BE2C (cell line): ENCODE data around the gene RNF144A.
A peak's percentile ranks its signal among the peaks of the same experiment; 100 is the strongest.

Experiments used
- DNase-seq: peaks from one replicate; pipeline ENCODE4 v3.0.0-alpha.2; 2020
- H3K27me3 ChIP-seq: fragments of 250-450 bp; sonication (Bioruptor Pico); 2 replicates; pipeline ENCODE4 v1.5.1; 2020; ENCODE audit warnings: mild to moderate bottlenecking
- H3K36me3 ChIP-seq: fragments of 250-450 bp; sonication (Bioruptor Pico); 2 replicates; pipeline ENCODE4 v1.5.1; 2020; ENCODE audit warnings: mild to moderate bottlenecking
- H3K4me1 ChIP-seq: fragments of 250-450 bp; sonication (Bioruptor Pico); 2 replicates; pipeline ENCODE4 v1.5.1; 2020
- H3K4me3 ChIP-seq: 2 replicates; pipeline ENCODE4 v1.5.1; 2011; ENCODE audit warnings: low read depth, low read length
- H3K9me3 ChIP-seq: fragments of 250-450 bp; sonication (Bioruptor Pico); 2 replicates; pipeline ENCODE4 v1.5.1; 2020
- CTCF ChIP-seq: IDR thresholded peaks from 2 replicates; pipeline ENCODE4 v1.5.1; 2012; ENCODE audit warnings: mild to moderate bottlenecking, low read depth, low read length

The RNF144A gene

GRCh38 chr2:7010391-7011054 is 93.3 kb downstream of the RNF144A start:
- peaks cover 71% of the 10 kb centered on the region for H3K4me1 ChIP-seq

GRCh38 chr2:7011356-7012083 is 94.3 kb downstream of the RNF144A start:
- TF ChIP-seq CTCF: no peak
- peaks cover 72% of the 10 kb centered on the region for H3K4me1 ChIP-seq
- peak overlapping the region; percentile 21 for H3K4me3 ChIP-seq
- no peaks in the 10 kb centered on the region for H3K9me3 ChIP-seq
- DNase-seq: no peak
- peaks cover 2% of the 10 kb centered on the region; the same call in 1 of the 2 replicates for H3K36me3 ChIP-seq
- H3K27me3 ChIP-seq: no peaks in the 10 kb centered on the region

More at GRCh38 chr2:7010391-7011054, 93.3 kb downstream of the RNF144A start:
- no peak overlapping the region for H3K4me3 ChIP-seq
- no peaks in the 10 kb centered on the region for H3K9me3 ChIP-seq
- peaks cover 2% of the 10 kb centered on the region; the same call in 1 of the 2 replicates for H3K36me3 ChIP-seq
- DNase-seq: no peak
- no peak for TF ChIP-seq CTCF
- H3K27me3 ChIP-seq: no peaks in the 10 kb centered on the region

- Histone ChIP-seq H3K4me1 (peaks cover 65% of the 10 kb centered on the region), H3K9me3 (no peaks in the 10 kb centered on the region), H3K27me3 (no peaks in the 10 kb centered on the region), H3K4me3 (peak overlapping the region; percentile 21; the same call in 1 of the 2 replicates), H3K36me3 (peaks cover 2% of the 10 kb centered on the region; the same call in 1 of the 2 replicates)
- TF ChIP-seq CTCF: no peak
- DNase-seq: peak; percentile 86
Observed at GRCh38 chr2:7012141-7012764, 95.0 kb downstream of the RNF144A start.

DNA sequence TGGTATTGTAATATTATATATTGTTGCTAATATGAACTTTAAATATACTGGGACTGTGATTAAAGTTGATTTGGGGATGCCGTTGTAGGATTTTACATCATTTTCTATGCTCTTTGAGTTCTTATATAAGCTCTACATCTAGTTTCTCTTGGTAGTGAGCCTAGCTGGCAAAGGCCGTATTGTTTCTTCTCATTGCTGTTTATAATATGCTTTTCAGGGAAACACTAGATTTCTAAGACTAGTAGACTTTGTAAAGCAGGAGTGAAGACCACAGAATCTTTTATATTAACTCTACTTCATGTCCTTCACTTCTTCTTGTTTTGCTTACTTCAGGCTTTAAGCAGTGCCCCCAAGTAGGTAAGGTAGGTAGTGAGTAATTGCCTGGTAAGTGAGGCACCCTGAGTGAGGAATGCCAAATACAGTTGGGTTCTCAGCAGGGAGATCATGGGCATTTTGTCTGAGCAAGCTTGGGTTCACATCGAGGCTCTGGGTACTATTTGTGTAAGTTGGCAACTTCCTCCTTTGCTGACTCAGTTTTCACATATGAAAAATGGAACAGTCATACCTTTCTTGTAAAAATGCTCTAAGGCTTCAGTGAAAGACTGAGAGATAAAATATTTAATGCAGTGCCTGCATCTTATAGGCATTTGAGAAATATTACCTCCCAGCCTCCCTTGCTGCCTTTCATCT is 96.4 kb downstream of the RNF144A start:
- no peak for TF ChIP-seq CTCF
- Histone ChIP-seq H3K4me3 (no peak overlapping the region), H3K4me1 (peaks cover 69% of the 10 kb centered on the region), H3K27me3 (no peaks in the 10 kb centered on the region), H3K9me3 (no peaks in the 10 kb centered on the region), H3K36me3 (peaks cover 5% of the 10 kb centered on the region)
- DNase-seq: no peak

- no peak overlapping the region for H3K4me3 ChIP-seq
- no peaks in the 10 kb centered on the region for H3K27me3 ChIP-seq
- peaks cover 65% of the 10 kb centered on the region for H3K4me1 ChIP-seq
- TF ChIP-seq CTCF: peak; percentile 85
- peak; percentile 61 for DNase-seq
- no peaks in the 10 kb centered on the region for H3K9me3 ChIP-seq
- peaks cover 6% of the 10 kb centered on the region for H3K36me3 ChIP-seq
Observed at GRCh38 chr2:7014174-7014640, 97.0 kb downstream of the RNF144A start.
